Tibial artery (tissue), 4 donors: ENCODE results near the gene SFPQ.

Experiments
- DNase-seq, 2 donors: peaks; one replicate each; pipeline ENCODE4 v3.0.0-alpha.2; 2019
- H3K27ac ChIP-seq, 2 donors: fragments of 200-600 bp; sonication (generic) in 1 of 2; 1 replicate in 1 of 2; 2 replicates in 1 of 2; pipeline ENCODE4 v1.5.1; 2018 to 2019; ENCODE audit warnings: mild to moderate bottlenecking in 1 of 2
- H3K27me3 ChIP-seq, 2 donors: fragments of 200-600 bp; sonication (generic) in 1 of 2; one replicate each; pipeline versions ENCODE4 v1.5.1 to v1.6.0; 2016 to 2019
- H3K36me3 ChIP-seq, 3 donors: fragments of 200-600 bp; sonication (generic) in 2 of 3; one replicate each; pipeline ENCODE4 v1.5.1; 2016 to 2019; ENCODE audit warnings: mild to moderate bottlenecking in 2 of 3
- H3K4me1 ChIP-seq, 4 donors: fragments of 200-600 bp; sonication (generic) in 2 of 4; 1 replicate in 3 of 4; 2 replicates in 1 of 4; pipeline ENCODE4 v1.5.1; 2016 to 2019
- H3K4me3 ChIP-seq, 2 donors: fragments of 200-600 bp; sonication (generic) in 1 of 2; 1 replicate in 1 of 2; 2 replicates in 1 of 2; pipeline ENCODE4 v1.5.1; 2018 to 2019; ENCODE audit warnings: mild to moderate bottlenecking in 2 of 2
- H3K9me3 ChIP-seq, 3 donors: fragments of 200-600 bp; sonication (generic) in 1 of 3; one replicate each; pipeline ENCODE4 v1.5.1; 2016 to 2019
- intact Hi-C: fragments of 100-400 bp; cut with DNase I; formaldehyde crosslinking; loops from one replicate; pipeline ENCODE4 v1.15.0; 2023; ENCODE audit warnings: low total_unique reads
- TF ChIP-seq, protein P1 (sequence below), 2 experiments: fragments of 200-600 bp in 1 of 2; fragments of 450-650 bp in 1 of 2; IDR thresholded peaks; one replicate each; pipeline ENCODE4 v1.5.1; 2017 to 2019; ENCODE audit warnings: antibody characterized with exemption in 2 of 2, mild to moderate bottlenecking in 1 of 2, moderate library complexity in 1 of 2

SFPQ gene

DNA sequence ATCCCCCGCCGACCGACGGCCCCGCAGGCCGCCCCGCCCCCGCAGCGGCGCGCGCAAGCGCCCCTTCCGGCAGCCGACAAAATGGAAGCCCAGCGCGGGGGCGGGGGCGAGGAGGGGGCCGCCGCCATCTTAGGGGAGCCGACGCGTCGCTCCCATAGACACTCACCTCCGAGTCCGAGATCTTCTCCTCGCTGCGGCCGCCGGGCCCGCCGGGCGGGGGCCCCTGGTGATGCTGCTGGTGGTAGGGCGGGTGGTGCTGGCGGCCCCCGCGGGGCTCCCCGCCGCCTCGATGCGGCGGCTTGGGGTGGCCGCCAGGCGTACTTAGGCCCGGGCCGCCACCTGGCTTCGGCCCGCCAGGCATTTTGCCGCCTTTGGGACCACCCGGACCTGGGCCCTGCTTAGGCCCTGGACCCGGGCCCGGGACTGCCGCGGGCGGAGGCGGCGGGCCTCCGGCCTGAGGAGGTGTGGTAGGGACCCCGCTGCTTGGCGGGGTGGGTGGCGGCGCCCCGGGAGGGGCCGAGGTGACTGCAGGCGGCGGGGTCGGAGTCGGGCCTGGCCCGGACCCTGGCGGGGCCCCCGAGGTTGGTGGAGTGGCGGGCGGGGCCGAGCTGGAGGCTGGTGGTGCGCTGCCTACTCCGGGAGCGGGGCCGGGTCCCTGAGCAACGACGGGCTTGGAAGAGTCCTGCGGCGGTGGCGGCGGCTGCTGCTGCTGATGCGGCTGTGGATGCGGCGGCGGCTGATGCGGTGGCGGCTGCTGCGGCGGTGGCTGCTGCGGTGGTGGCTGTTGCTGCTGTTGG is 691 bp downstream of the SFPQ start:
- Histone ChIP-seq H3K4me1 (peaks cover 0 to 46% (median 37%) of the 10 kb centered on the region in 4 donors), H3K27me3 (no peaks in the 10 kb centered on the region), H3K27ac (peak overlapping the region; percentile 99), H3K4me3 (peak overlapping the region; percentile 96 to 100), H3K9me3 (no peaks in the 10 kb centered on the region), H3K36me3 (peaks cover 40 to 42% (median 40%) of the 10 kb centered on the region in 3 donors)
- intact Hi-C loops = loop anchor here (2.0 to 5.0 kb wide), 2 partner anchors 77 to 365 kb away; partner anchors contain the start of genes KIAA0319L, NCDN and ZMYM4
- DNase-seq = peak; percentile 78 to 91
- TF ChIP-seq, protein P1, sequence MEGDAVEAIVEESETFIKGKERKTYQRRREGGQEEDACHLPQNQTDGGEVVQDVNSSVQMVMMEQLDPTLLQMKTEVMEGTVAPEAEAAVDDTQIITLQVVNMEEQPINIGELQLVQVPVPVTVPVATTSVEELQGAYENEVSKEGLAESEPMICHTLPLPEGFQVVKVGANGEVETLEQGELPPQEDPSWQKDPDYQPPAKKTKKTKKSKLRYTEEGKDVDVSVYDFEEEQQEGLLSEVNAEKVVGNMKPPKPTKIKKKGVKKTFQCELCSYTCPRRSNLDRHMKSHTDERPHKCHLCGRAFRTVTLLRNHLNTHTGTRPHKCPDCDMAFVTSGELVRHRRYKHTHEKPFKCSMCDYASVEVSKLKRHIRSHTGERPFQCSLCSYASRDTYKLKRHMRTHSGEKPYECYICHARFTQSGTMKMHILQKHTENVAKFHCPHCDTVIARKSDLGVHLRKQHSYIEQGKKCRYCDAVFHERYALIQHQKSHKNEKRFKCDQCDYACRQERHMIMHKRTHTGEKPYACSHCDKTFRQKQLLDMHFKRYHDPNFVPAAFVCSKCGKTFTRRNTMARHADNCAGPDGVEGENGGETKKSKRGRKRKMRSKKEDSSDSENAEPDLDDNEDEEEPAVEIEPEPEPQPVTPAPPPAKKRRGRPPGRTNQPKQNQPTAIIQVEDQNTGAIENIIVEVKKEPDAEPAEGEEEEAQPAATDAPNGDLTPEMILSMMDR (IDR thresholded peaks at IDR 0.05) = peak; percentile 11 to 30

DNA sequence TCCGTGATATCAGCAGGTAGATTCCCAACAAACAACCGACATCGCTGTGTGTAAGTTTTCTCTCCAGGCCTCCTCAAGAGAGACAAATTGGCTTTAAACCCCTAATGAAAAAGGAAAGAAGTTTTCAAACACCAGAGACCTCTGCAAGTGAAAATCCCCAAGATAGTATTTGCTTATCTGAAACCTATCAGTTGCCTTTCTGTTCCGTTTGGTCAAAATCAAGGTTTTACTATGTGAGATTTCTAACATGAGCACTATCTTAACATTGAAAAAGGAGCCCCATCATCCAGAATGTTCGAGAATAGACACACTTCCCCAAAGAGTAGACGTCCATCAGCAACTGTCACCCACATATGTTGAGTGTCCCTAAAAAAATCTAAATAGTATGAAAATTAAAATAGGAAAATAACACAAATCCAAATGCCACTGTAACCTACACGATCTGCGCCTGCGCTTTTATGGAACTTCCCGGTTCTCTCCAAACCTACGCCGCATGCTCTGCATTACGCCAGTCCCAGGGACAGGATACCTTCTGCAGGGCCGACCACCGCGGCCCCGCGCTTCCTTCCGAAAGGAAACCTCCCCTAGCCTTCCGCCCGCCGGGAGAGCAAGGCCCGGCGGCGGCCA is 1.4 kb downstream of the SFPQ start:
- H3K4me1 ChIP-seq = peaks cover 0 to 53% (median 39%) of the 10 kb centered on the region in 4 donors
- H3K4me3 ChIP-seq = peak overlapping the region; percentile 96 to 100
- TF ChIP-seq, protein P1 (IDR thresholded peaks at IDR 0.05) = no peak
- DNase-seq = no peak
- no peaks in the 10 kb centered on the region for H3K27me3 ChIP-seq
- no peaks in the 10 kb centered on the region for H3K9me3 ChIP-seq
- intact Hi-C loops = loop anchor here (2.0 to 5.0 kb wide), 2 partner anchors 77 to 366 kb away; partner anchors contain the start of genes KIAA0319L, NCDN and ZMYM4
- peaks cover 47 to 49% (median 47%) of the 10 kb centered on the region in 3 donors for H3K36me3 ChIP-seq
- H3K27ac ChIP-seq = peak overlapping the region; percentile 99

DNA sequence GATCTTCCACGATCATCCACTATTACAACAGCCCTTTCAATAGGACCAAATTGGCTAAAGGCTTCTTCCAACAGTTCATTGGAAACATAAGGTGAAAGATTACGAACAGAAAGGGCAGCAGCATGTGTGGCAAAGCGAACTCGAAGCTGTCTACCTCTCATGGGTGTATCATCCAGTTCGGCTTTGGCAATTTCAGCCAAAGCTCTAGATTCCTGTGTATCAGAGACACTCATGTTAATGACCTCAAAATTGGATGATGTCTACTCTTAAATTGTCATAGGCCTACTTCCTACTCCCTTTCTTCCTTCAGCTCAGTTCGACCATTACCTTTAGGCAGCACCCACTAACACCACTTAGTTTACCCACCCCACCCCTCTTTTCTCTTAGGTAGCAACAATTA is 2.2 kb downstream of the SFPQ start:
- H3K36me3 ChIP-seq = peaks cover 55 to 57% (median 55%) of the 10 kb centered on the region in 3 donors
- H3K27me3 ChIP-seq = no peaks in the 10 kb centered on the region
- peaks cover 0 to 61% (median 47%) of the 10 kb centered on the region in 4 donors for H3K4me1 ChIP-seq
- H3K9me3 ChIP-seq = no peaks in the 10 kb centered on the region
- intact Hi-C loops = loop anchor here (5.0 kb wide), 1 partner anchor 367 kb away; the partner anchor contains the start of genes KIAA0319L and NCDN
- peak overlapping the region; percentile 96 to 100 for H3K4me3 ChIP-seq
- H3K27ac ChIP-seq = peak overlapping the region; percentile 99
- DNase-seq = no peak
- TF ChIP-seq, protein P1 (IDR thresholded peaks at IDR 0.05) = no peak

DNA sequence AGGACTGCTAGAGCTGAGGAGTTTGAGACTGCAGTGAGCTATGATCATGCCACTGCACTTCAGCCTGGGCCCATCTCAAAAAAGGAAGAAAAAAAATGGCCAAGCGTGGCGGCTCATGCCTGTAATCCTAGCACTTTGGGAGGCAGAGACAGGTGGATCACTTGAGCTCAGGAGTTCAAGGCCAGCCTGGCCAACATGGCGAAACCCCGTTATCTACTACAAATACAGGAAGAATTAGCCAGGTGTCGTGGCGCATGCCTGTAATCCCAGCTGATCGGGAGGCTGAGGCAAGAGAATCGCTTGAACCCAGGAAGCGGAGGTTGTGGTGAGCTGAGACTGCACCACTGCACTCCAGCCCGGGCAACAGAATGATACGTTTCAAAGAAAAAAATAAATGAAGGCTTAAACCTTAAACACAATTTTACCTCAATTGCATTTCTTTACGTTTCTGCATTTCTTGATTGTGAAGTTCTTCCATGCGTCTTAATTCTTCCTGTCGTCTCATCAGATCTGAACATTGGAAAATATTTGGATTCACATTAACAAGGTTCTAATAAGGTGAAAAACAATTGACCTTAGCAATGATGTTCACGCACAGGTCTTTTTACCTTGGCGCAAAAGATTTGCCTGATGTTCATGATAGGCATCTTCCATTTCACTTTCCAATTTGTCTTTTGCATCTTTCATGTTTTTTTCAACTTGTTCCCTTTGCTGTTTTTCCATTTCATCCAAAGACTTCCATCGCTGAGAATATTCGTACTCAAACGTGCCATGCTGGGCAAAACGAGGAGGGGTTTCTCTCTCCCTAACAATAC is 4.2 kb downstream of the SFPQ start:
- H3K9me3 ChIP-seq = no peaks in the 10 kb centered on the region
- DNase-seq = no peak
- no peak overlapping the region for H3K4me3 ChIP-seq
- no peaks in the 10 kb centered on the region for H3K27me3 ChIP-seq
- intact Hi-C loops = loop anchor here (10.0 kb wide), 1 partner anchor 314 kb away; no protein-coding TSS in a partner anchor
- no peak overlapping the region for H3K27ac ChIP-seq
- H3K36me3 ChIP-seq = peaks cover 75 to 77% (median 75%) of the 10 kb centered on the region in 3 donors
- peaks cover 0 to 66% (median 51%) of the 10 kb centered on the region in 4 donors for H3K4me1 ChIP-seq
- TF ChIP-seq, protein P1 (IDR thresholded peaks at IDR 0.05) = no peak

DNA sequence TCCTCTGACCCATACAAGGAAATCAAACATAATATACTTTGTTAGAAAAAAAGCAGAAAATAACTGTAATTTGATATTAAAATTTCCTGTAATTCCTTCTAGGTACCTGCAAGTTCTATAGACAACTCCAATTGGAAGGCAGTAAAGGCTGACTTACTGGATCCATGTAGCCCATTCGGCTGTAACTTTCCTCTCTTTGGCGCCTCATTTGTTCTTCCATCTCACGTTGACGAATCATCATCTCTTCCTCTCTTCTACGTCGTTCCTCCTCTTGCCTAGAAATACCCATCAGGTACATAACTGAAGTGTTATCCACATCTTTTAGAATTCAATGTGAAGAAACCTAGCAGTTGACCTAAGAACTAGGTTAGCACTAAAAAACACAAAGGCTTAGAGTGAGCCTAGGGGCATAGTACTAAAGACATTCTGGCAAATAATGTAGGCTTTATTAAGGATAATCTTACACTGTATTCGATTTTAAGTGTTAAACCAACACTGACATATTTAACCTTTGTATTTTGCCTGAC is 5.1 kb downstream of the SFPQ start:
- H3K27me3 ChIP-seq = no peaks in the 10 kb centered on the region
- TF ChIP-seq, protein P1 (IDR thresholded peaks at IDR 0.05) = no peak
- H3K9me3 ChIP-seq = no peaks in the 10 kb centered on the region
- H3K4me3 ChIP-seq = no peak overlapping the region
- H3K36me3 ChIP-seq = peaks cover 84 to 86% (median 84%) of the 10 kb centered on the region in 3 donors
- no peak for DNase-seq
- H3K4me1 ChIP-seq = peaks cover 0 to 64% (median 48%) of the 10 kb centered on the region in 4 donors
- H3K27ac ChIP-seq = no peak overlapping the region
- intact Hi-C loops = loop anchor here (10.0 kb wide), 1 partner anchor 313 kb away; no protein-coding TSS in a partner anchor
